Nephron progenitor cell (in vitro differentiated cells): ENCODE results near the gene HABP2.

ENCODE experiments used
- DNase-seq: peaks from one replicate; pipeline ENCODE4 v3.0.0; 2021
- H3K27ac Mint-ChIP-seq: 2 replicates; pipeline ENCODE4 v1.8.0; 2021; ENCODE audit warnings: mild to moderate bottlenecking, moderate library complexity, mixed read lengths
- H3K27me3 Mint-ChIP-seq: 2 replicates; pipeline ENCODE4 v1.8.0; 2021; ENCODE audit warnings: mild to moderate bottlenecking, low read depth, mixed read lengths; ENCODE audit not compliant: poor library complexity
- H3K36me3 Mint-ChIP-seq: 2 replicates; pipeline ENCODE4 v1.8.0; 2021; ENCODE audit warnings: low read depth, mixed read lengths
- H3K4me1 Mint-ChIP-seq: 2 replicates; pipeline ENCODE4 v1.8.0; 2021; ENCODE audit warnings: mixed read lengths
- H3K4me3 Mint-ChIP-seq: 2 replicates; pipeline ENCODE4 v1.8.0; 2021; ENCODE audit warnings: mild to moderate bottlenecking, moderate library complexity, mixed read lengths
- H3K9me3 Mint-ChIP-seq: 2 replicates; pipeline ENCODE4 v1.8.0; 2021; ENCODE audit warnings: mild to moderate bottlenecking, moderate library complexity, mixed read lengths
- TF ChIP-seq, protein P1 (sequence below): fragments of 200-600 bp; sonication (generic); IDR thresholded peaks from 2 replicates; pipeline ENCODE4 v1.5.0; 2021; ENCODE audit warnings: antibody characterized with exemption

Gene HABP2

DNA sequence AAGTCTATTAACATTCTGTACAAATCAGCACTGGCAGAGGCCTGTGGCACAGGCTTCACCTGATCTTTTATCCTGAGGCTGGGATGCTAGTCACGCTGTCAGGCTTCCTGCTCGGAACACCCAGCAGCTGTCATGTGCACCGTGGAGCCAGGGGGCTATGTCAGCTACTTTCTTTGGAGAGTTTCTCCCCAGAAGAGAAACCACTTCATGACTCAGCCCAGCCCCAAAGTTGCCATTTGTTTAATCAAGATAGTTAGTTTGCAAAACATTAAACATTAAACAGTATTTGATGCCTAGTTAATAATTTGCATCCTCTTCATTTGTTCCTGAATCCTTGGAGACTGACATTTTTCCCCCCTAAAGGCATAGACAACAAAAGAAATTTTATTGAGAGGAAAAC, at the start of gene HABP2:
Gene HABP2, plus strand, starts transcription at position 353 of the 400 bp plus-strand sequence. CDS start 69 bp downstream, outside the sequence.
- Mint-ChIP-seq H3K36me3 (no peaks in the 10 kb centered on the region), H3K27me3 (peaks cover 18% of the 10 kb centered on the region), H3K27ac (no peak within 1 kb of the TSS), H3K4me3 (no peak within 1 kb of the TSS), H3K4me1 (peaks cover 18% of the 10 kb centered on the region), H3K9me3 (peaks cover 5% of the 10 kb centered on the region)
- DNase-seq: no peak
- TF ChIP-seq, protein P1, sequence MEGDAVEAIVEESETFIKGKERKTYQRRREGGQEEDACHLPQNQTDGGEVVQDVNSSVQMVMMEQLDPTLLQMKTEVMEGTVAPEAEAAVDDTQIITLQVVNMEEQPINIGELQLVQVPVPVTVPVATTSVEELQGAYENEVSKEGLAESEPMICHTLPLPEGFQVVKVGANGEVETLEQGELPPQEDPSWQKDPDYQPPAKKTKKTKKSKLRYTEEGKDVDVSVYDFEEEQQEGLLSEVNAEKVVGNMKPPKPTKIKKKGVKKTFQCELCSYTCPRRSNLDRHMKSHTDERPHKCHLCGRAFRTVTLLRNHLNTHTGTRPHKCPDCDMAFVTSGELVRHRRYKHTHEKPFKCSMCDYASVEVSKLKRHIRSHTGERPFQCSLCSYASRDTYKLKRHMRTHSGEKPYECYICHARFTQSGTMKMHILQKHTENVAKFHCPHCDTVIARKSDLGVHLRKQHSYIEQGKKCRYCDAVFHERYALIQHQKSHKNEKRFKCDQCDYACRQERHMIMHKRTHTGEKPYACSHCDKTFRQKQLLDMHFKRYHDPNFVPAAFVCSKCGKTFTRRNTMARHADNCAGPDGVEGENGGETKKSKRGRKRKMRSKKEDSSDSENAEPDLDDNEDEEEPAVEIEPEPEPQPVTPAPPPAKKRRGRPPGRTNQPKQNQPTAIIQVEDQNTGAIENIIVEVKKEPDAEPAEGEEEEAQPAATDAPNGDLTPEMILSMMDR: no peak

DNA sequence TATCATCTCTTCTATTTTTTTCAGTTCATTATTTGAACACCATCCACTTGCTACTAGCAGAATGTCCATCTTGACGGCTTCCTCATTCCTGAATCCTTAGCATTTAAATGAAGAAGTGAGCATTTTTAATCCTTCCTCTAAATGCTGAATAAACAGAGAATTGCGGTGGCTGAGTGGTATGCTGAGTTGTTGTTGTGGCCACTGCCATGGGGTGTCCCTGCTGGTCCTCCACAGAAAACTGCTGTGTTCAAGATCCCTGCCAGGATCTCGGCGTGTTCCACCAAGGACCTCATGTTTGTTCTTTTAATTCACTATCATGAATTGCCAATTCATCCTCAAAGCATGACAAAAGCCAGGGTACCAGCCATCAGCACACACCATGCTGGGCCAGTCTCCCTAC, 48.9 kb upstream of the HABP2 start:
- TF ChIP-seq, protein P1: no peak
- no peak overlapping the region for H3K4me3 Mint-ChIP-seq
- H3K4me1 Mint-ChIP-seq: no peaks in the 10 kb centered on the region
- peaks cover 36% of the 10 kb centered on the region for H3K27me3 Mint-ChIP-seq
- DNase-seq: no peak
- no peaks in the 10 kb centered on the region for H3K36me3 Mint-ChIP-seq
- H3K27ac Mint-ChIP-seq: no peak overlapping the region
- peaks cover 6% of the 10 kb centered on the region for H3K9me3 Mint-ChIP-seq

DNA sequence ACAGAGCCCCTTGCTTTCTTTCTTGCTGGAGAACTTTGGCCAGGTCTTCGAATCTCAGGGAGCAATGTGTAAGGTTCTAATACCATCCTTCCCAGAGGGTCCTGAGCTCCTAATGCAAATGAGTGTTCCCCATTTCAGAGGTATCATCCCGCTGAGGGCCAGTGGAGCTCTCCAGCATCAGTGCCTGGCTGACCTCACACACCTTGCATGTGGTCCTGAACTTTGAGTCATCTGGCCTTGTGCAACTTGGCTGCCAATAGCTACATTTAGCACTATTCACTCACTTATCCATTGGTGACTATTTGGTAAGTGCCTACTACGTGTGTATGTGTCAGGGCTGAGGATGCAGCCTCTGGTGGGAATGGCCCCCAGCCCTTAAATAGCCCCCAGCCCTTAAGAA, 48.4 kb upstream of the HABP2 start:
- Mint-ChIP-seq H3K4me1 (no peaks in the 10 kb centered on the region), H3K4me3 (no peak overlapping the region), H3K36me3 (no peaks in the 10 kb centered on the region), H3K27me3 (peaks cover 36% of the 10 kb centered on the region), H3K9me3 (peaks cover 6% of the 10 kb centered on the region), H3K27ac (no peak overlapping the region)
- TF ChIP-seq, protein P1: no peak
- no peak for DNase-seq

DNA sequence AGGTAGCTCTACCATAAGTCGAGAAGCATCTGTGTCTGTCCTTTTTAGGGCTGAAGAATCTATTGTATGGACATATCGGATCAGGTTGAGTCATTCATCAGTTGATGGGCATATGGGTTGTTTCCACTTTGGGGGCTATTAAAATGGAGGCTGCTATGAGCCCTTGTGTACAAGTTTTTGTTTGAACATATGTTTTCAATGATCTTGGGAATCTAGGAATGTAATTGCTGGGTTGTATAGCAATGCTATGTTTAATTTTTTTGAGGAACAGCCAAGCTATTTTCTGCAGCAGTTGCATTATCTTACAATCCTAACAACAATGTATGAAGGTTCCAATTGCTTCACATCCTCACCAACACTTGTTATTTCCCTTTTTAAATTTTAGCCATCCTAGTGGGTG, 46.4 kb upstream of the HABP2 start:
- Mint-ChIP-seq H3K27ac (no peak overlapping the region), H3K4me1 (no peaks in the 10 kb centered on the region), H3K4me3 (no peak overlapping the region), H3K27me3 (peaks cover 36% of the 10 kb centered on the region), H3K36me3 (no peaks in the 10 kb centered on the region), H3K9me3 (peaks cover 22% of the 10 kb centered on the region)
- DNase-seq: no peak
- TF ChIP-seq, protein P1: no peak

DNA sequence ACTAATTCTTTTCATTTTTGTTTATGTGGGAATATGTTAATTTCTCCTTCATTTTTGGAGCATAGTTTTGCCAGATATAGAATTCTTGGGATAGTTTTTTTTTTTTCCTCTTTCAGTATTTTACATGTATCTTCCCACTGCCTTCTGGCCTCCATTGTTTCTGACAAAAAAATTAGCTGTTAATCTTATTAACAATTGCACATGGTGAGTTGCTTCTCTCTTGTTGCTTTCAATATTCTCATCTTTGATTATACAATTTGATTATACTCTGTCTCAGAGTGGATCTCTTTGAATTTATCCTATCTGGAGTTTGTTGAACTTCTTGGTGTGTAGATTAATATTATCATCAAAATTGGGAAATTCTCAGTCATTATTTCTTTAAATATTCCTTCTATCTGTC, 41.4 kb upstream of the HABP2 start:
- H3K4me3 Mint-ChIP-seq: no peak overlapping the region
- peaks cover 37% of the 10 kb centered on the region for H3K9me3 Mint-ChIP-seq
- no peak for DNase-seq
- no peaks in the 10 kb centered on the region for H3K36me3 Mint-ChIP-seq
- no peaks in the 10 kb centered on the region for H3K4me1 Mint-ChIP-seq
- TF ChIP-seq, protein P1: no peak
- peaks cover 23% of the 10 kb centered on the region for H3K27me3 Mint-ChIP-seq
- H3K27ac Mint-ChIP-seq: no peak overlapping the region

DNA sequence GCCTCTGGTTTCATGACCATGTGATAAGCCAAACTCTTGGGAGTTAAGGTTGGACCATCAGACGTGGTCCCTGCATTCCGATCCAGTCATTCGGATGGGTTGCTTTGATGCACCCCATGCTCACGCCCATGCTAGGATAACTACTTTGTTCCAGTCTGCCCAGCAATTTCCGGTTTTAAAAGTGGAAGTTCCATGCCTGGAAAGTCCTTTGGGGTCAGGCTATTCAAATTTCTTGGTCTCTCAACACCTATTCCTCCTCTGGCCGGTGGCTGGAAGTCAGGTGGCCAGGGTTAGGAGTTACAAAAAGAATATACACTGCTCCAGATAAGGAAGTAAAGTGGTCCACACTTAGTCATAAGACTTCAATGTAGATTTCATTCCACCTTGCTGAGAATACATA, 37.7 kb upstream of the HABP2 start:
- H3K4me3 Mint-ChIP-seq: no peak overlapping the region
- peaks cover 13% of the 10 kb centered on the region for H3K27me3 Mint-ChIP-seq
- no peak overlapping the region for H3K27ac Mint-ChIP-seq

More for the DNA sequence above, 37.7 kb upstream of the HABP2 start:
- no peak for DNase-seq
- Mint-ChIP-seq H3K36me3 (no peaks in the 10 kb centered on the region), H3K9me3 (peaks cover 30% of the 10 kb centered on the region), H3K4me1 (no peaks in the 10 kb centered on the region)
- TF ChIP-seq, protein P1: no peak
